22Rv1 (cell line): ENCODE results near the gene CENPQ.

ENCODE experiments used
- H3K27ac ChIP-seq: fragments of 450-650 bp; 2 replicates; pipeline ENCODE4 v1.5.1; 2017
- ZFX ChIP-seq: fragments of 450-650 bp; IDR thresholded peaks from 2 replicates; pipeline ENCODE4 v1.6.1; 2017; ENCODE audit warnings: antibody characterized with exemption, borderline replicate concordance
- TF ChIP-seq, protein P1 (sequence below): fragments of 450-650 bp; IDR thresholded peaks from 2 replicates; pipeline ENCODE4 v1.5.1; 2017; ENCODE audit warnings: mild to moderate bottlenecking

CENPQ gene

GRCh38 chr6:49517919-49518318 is 54.7 kb downstream of the CENPQ start:
- no peak for TF ChIP-seq ZFX
- H3K27ac ChIP-seq = no peak overlapping the region

DNA sequence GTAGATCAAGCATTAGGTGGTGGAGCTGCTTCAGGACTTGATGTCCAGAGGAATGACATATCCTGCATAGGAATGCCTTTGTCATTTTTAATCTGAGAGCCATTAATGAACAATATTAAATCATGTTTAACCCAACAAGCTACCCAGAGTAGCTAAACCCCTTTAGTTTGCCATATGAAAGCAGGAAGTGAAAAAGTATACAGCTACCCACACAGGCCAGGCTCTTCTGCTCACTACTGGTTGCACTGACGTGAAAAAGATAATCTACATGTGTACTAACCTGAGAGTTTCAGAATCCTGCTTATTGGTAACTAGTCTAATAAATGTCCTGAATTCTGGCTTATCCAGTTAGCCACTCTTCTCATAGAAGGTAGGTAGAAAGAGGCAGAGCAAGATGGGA is 56.5 kb downstream of the CENPQ start:
- no peak for TF ChIP-seq ZFX
- TF ChIP-seq, protein P1, sequence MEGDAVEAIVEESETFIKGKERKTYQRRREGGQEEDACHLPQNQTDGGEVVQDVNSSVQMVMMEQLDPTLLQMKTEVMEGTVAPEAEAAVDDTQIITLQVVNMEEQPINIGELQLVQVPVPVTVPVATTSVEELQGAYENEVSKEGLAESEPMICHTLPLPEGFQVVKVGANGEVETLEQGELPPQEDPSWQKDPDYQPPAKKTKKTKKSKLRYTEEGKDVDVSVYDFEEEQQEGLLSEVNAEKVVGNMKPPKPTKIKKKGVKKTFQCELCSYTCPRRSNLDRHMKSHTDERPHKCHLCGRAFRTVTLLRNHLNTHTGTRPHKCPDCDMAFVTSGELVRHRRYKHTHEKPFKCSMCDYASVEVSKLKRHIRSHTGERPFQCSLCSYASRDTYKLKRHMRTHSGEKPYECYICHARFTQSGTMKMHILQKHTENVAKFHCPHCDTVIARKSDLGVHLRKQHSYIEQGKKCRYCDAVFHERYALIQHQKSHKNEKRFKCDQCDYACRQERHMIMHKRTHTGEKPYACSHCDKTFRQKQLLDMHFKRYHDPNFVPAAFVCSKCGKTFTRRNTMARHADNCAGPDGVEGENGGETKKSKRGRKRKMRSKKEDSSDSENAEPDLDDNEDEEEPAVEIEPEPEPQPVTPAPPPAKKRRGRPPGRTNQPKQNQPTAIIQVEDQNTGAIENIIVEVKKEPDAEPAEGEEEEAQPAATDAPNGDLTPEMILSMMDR = no peak
- no peak overlapping the region for H3K27ac ChIP-seq

DNA sequence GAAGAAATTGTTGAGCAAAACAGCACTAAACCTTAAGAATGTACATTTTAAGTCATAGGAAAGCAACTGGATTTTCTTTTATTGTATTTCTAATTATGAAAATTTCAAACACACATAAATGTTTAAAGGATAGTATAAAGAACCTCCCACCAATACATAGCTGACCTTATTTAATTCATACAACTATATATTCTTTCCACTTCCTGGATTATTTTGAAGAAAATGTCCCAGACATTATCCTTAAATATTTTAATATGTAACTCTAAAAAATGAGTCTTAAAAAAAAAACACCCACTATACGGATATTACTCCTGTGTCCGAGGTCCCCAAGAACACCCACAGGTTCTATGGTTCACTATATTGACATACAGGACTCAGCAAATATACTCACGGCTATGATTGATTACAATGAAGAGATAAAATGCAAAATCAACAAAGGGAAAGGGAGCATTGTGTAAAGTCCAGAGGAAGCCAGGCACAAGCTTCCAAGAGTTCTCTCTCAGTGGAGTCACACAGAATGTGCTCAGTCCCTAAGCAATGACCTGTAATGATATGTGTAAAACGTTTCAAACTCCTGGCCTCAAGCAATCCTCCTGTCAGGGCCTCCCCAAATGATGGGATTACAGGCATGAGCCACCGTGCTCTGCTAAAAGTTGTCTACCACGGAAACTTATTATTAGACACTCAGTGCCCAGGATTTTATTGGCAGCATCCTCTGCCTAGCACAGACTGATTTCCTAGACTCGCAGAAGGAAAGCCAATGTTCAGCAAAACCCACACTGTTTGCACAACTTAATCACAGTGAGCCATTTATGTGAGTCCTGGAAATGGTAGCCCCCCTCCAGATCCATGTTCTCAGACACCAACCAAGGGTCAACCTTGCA is 59.8 kb downstream of the CENPQ start:
- TF ChIP-seq, protein P1 = no peak
- H3K27ac ChIP-seq = peak overlapping the region; percentile 67

GRCh38 chr6:49523901-49524300 is 60.7 kb downstream of the CENPQ start:
- TF ChIP-seq, protein P1 = no peak
- no peak for TF ChIP-seq ZFX
- H3K27ac ChIP-seq = peak overlapping the region; percentile 67

DNA sequence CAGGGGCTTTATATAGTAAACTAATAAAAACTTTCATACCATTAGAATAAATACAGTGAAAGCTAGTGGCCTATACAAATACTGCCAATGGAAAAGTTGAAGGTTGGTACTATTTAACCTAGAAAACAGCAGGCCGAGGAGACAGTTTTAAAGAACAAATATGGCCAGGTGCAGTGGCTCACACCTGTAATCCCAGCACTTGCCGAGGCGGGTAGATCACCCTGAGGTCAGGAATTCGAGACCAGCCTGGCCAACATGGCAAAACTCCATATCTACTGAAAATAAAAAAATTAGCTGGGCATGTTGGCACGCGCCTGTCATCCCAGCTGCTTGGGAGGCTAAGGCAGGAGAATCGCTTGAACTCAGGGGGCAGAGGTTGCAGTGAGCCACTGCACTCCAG is 61.4 kb downstream of the CENPQ start:
- peak overlapping the region; percentile 67; the same call in 1 of the 2 replicates for H3K27ac ChIP-seq
- TF ChIP-seq, protein P1 = no peak
- TF ChIP-seq ZFX = no peak

DNA sequence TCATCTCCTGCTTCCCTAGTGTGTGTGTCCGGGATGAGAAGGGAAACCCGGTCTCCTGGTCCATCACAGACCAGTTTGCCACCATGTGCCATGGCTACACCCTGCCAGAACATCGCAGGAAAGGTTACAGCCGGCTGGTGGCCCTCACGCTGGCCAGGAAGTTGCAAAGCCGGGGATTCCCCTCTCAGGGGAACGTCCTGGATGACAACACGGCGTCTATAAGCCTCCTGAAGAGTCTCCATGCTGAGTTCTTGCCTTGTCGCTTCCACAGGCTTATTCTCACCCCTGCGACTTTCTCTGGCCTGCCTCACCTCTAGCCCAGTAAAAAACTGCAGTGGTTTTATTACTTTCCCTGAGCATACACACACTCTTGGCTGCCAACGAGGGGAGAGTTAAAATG is 63.4 kb downstream of the CENPQ start:
- no peak overlapping the region for H3K27ac ChIP-seq
- no peak for TF ChIP-seq ZFX
- TF ChIP-seq, protein P1 = no peak

DNA sequence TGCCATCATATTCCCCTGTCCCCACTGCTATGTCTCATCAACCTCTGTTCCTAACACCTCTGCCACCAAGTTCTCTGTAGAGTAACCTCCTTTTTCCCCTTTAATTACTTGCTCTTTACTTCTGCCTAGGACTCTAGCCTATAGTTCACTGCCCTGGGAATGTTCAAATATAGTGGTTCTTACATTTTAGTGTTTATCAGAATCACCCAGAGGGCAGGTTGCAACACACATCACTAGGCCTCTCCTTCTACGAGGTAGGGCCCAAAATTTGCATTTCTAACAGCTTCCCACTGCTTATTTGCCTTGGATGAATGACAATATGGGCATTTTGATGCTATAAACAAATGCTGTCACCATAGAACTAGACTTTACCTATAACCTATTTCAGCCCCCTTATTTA is 64.2 kb downstream of the CENPQ start:
- H3K27ac ChIP-seq = no peak overlapping the region
- TF ChIP-seq, protein P1 = no peak
- no peak for TF ChIP-seq ZFX

GRCh38 chr6:49528571-49528970 is 65.4 kb downstream of the CENPQ start:
- no peak for TF ChIP-seq ZFX
- TF ChIP-seq, protein P1 = no peak
- no peak overlapping the region for H3K27ac ChIP-seq
